Stimulated activated CD4-positive, alpha-beta T cell treated with anti-CD3 and anti-CD28 coated beads, Interleukin-2, amount 100 ng/mL, for 24 hours (primary cell): ENCODE results near the gene AOC3.
"Not testable (repeated sequence)": the region's sequence is repeated elsewhere in the genome, so short reads cannot be mapped to it uniquely, and the experiment has no call there.

Experiments used
- DNase-seq, 2 donors: peaks; one replicate each; pipeline ENCODE4 v3.0.0-alpha.2; 2020

AOC3 gene

DNA sequence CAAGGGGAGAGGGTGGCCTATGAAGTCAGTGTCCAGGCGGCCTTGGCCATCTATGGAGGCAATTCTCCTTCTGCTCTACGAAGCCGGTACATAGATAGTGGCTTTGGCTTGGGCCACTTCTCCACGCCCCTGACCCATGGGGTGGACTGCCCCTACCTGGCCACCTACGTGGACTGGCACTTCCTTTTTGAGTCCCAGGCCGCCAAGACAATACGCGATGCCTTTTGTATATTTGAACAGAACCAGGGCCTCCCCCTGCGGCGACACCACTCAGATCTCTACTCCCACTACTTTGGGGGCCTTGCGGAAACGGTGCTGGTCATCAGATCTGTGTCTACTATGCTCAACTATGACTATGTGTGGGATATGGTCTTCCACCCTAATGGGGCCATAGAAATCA is 17.3 kb downstream of the AOC3 start:
- no peak for DNase-seq

DNA sequence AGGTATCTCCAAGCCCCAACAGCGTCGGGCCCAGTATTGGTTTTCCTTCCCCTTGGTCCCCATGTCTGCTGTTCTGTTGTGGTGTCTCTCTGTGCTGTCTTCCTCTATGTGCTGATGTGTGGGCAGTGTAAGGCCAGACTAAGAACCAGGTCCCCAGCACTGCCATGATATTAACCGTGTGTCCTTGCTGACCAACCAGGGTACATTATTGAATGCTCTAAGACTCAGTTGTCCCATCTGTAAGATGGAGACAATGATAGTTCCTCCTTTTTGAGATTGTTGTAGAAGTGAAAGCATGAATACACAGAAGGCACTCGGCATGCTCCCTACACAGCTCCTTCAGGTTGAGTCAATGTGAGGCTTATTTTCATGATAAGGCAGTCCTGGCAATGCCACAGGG is 20.6 kb downstream of the AOC3 start:
- no peak for DNase-seq

DNA sequence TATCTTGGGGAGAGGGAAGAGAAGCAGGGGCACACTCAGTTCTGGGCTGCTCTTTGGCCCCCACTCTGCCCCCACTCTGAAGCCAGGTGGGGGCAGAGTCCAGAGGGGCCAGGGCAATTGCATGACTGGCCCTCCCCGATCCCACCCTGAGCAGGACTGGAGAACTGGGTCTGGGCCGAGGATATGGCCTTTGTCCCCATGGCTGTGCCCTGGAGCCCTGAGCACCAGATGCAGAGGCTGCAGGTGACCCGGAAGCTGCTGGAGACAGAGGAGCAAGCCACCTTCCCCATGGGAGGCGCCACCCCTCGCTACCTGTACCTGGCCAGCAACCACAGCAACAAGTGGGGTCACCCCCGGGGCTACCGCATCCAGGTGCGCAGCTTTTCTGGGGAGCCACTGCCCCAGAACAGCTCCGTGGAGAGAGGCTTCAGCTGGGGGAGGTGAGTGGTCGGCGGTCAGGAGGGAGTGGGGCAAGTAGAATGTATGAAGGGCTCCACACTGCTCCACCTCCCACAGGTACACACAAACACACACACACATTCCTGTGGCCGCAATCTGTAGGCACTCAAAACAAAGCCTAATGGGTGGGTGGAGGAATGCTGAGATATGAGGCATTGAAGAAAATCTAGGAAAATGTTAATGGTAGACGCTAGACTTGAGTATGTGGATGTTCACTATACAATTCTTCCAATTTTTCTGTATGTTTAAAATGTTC is 21.4 kb downstream of the AOC3 start:
- no peak for DNase-seq

DNA sequence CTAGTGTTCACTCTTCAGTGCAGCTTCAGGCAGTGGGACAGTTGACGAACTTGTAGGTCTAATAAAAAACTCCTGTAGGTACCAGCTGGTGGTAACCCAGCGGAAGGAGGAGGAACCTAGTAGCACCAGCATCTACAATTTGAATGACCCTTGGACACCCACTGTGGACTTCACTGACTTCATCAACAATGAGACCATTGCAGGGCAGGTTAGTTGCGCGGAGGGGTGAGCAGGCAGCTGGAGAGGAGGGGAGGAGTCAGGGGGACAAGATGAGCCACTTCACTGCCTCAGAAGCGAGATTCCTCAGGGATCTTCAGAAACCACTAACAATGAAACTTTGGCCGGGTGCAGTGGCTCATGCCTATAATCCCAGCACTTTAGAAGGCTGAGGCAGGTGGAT is 22.3 kb downstream of the AOC3 start:
- no peak for DNase-seq

DNA sequence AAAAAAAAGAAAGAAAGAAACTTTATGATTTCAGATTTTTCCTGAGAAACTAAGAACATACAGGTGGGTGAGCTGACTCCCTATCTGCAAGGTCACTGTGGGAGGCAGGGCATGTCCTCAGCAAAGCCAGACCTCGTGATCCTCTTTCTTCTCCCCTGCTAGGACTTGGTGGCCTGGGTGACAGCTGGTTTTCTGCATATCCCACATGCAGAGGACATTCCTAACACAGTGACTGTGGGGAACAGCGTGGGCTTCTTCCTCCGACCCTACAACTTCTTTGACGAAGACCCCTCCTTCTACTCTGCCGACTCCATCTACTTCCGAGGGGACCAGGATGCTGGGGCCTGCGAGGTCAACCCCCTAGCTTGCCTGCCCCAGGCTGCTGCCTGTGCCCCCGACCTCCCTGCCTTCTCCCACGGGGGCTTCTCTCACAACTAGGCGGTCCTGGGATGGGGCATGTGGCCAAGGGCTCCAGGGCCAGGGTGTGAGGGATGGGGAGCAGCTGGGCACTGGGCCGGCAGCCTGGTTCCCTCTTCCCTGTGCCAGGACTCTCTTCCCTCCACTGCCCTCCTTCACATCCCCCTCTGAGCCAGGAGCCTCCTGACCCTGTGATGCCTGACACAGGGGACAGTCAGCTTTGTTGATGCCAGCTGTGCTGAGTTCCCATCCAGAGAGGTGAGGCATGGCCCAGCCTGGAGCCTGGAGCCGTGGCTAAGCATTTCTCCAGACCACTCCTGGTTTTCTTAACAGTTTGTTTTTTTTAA is 23.1 kb downstream of the AOC3 start:
- not testable (repeated sequence) for DNase-seq

DNA sequence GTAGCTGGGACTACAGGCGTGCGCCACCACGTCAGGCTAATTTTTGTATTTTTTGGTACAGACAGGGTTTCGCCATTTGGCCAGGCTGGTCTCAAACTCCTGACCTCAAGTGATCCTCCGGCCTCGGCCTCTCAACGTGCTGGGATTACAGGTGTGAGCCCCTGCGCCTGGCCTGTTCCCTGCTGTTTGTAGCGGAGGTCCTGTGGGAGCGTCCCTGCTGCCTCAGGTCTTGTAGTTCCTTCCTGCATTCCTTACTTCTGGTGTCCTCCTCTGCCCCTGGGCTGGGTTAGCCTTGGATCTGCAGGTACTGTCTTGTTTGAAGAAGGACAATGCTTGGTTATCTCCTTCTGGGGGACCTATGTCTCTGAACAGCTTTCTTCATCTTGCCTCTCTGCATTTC is 26.0 kb downstream of the AOC3 start:
- DNase-seq: no peak

DNA sequence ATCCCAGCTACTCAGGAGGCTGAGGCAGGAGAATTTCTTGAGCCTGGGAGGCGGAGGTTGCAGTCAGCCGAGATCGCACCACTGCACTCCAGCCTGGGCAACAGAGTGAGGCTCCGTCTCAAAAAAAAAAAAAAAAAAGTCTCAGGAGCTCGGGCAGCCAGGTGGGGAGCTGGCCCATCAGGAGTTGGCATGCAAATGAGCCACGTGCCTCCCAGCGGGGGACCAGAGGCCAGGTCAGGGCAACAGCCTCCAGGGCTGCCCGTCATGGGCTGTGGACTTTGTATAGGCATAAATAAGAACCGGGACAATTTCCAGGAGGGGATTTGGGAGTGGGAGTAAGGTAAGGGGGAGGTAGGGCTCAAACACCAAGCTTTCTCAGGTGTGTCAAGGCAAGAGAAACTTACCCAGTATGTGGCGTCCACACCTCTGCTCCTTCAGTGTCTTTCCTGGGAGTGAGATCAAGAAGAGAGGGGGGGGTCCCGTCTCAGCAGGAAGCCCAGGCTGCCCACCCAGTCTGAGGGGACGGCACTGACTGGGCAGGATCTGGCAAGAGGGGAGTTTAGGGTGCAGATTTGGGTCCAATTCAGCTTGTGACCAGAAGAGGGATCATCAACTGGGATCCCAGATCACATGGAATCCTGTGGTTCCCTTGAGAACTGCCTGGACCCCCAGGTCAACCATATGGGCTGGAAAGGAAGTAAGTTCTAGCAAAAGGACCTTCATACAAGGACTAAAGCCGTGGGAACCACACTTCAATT is 27.3 kb downstream of the AOC3 start:
- no peak for DNase-seq

DNA sequence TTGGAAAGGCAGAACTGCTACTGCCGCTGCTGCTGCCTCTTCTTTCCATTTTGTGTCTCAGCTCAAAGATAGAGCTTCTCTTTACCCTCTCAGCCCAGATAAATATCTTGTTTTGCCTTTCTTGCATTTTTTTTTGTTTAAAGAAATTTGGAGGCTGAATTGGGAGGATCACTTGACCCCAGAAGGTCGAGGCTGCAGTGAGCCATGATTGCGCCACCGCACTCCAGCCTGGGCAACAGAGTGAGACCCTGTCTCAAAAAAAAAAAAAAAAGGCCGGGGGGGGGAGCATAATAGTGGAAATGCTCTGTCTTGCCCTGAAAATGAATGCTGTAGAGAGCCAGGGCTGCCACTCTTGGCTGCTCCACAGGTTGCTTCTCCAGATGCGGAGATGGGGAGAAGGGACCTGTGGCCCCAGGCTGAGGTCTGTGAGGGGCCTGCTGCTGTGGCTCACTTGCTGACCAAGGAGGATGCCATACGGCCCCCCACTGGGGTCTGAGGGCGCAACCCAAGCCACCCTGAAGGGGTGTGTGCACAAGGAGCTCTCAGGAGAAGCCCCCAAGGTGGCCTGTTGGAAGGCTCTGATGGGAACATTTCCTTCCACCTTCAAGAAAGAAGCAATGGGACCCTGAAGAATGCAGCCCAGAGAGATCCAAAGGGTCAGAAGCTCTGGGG is 28.1 kb downstream of the AOC3 start:
- DNase-seq: no peak

DNA sequence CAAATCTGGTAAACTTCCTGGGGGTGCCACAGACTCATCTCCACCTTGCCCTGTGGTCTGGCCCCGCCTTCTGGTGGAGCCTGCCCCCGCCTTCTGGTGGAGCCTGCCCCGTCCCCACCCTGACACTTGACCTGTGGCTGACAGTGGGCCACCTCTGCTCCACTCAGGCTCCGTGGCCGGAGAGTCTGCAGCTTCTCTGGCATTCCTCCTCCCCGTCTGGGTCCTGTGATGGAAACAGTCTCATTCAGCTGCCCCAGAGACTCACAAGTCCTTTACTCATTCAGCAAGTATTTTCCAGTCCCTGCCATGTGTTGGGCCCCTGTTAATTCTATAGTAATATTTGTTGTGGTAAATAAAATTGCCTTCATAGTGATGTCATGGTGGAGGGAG is 28.6 kb downstream of the AOC3 start:
- DNase-seq: no peak

DNA sequence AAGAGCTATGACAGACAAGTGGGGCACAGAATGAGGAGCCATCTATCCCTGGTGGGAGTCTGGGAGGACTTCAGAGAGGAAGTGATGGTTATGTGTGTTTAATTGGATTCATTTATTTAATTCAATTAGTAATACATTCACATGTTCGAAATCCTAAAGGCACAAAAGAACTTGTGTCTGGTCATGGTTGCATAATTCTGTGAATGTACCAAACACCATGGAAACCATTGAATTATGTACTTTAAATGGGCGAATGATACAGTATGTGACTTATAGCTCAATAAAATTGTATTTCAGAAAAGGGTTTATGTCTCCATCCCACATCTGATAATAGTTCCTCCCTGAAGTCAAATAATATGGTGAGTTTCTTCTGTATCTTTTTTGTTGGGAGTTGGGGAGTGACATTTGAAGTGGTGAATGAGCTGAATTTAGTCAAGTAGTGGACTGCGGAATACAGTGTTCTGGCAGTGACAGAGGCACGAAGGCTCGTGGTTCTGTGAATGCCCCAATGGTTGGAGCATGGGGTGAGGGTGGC is 29.8 kb downstream of the AOC3 start:
- DNase-seq: no peak

DNA sequence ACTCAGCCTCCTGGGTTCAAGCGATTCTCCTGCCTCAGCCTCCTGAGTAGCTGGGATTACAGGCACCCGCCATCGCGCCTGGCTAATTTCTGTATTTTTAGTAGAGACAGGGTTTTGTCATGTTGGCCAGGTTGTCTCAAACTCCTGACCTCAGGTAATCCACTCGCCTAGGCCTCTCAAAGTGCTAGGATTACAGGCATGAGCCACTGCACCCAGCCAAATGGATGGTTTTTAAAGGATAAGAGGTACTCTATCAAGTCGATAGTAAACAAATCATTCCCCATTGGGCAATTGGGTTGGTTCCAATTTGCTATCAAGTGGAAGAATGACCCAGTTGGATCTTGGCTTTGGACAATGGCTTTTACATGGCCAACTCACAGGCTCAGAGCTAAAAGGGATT is 30.7 kb downstream of the AOC3 start:
- not testable (repeated sequence) for DNase-seq

DNA sequence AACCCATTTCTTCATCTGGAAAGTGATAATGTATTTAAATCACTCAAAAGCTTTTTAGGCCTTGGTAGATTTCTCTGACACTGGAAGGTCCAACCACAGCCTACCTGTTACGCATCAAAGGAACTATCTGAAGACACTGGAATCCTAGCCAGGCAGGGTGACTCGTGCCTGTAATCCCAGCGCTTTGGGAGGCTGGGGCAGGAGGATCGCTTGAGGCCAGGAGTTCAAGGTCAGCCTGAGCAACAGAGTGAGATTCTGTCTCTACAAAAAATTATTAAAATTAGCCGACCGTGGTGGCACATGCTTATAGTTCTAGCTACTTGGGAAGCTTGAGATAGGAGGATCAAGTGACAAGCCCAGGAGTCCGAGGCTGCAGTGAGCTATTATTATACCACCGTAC is 31.2 kb downstream of the AOC3 start:
- DNase-seq: no peak

DNA sequence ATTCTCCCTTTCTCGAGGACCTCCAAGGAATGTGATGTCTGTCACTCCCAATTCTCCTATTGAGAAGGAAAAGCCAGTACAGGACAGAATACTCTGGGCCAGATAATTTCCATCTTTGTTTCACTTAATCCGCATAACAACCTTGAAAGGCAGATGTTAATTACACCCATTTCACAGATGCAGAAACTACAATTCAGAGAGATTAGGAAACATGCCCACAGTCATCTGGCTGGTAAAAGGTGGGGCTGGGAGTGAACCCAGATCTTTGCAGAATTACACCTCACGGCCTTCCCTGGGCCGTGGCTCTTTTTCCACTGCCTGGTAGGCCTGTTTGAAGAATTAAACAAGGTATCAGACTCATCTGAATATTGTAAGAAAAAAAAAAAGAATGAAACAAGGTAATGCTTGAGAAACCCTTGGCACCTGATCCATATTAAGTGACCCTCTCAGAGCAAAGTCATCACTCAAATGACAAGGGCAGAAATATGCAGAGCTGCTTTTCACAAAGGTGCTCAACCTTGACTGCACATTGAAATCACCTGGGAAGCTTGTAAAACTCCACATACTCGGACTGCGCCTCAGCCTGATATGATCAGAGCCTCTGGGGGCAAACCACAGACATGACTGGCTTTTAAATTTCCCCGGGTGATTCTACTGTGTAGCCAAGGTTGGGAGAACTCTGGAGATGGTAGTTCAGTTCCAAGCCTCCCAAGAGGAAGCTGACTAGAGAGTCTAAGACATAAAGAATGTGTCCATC is 33.0 kb downstream of the AOC3 start:
- DNase-seq: no peak

DNA sequence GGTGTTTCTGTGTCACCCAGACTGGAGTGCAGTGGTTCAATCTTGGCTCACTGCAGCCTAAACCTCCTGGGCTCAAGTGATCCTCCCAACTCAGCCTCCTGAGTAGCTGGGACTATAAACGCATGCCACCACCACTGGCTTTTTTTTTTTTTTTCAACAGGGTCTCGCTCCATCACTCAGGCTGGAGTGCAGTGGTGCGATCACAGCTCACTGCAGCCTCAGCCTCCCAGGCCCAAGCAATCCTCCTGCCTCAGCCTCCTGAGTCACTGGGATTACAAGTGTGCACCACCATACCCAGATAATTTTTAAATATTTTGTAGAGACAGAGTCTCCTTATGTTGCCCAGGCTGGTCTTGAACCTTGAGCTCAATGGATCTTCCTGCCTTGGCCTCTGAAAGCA is 34.8 kb downstream of the AOC3 start:
- DNase-seq: not testable (repeated sequence)

DNA sequence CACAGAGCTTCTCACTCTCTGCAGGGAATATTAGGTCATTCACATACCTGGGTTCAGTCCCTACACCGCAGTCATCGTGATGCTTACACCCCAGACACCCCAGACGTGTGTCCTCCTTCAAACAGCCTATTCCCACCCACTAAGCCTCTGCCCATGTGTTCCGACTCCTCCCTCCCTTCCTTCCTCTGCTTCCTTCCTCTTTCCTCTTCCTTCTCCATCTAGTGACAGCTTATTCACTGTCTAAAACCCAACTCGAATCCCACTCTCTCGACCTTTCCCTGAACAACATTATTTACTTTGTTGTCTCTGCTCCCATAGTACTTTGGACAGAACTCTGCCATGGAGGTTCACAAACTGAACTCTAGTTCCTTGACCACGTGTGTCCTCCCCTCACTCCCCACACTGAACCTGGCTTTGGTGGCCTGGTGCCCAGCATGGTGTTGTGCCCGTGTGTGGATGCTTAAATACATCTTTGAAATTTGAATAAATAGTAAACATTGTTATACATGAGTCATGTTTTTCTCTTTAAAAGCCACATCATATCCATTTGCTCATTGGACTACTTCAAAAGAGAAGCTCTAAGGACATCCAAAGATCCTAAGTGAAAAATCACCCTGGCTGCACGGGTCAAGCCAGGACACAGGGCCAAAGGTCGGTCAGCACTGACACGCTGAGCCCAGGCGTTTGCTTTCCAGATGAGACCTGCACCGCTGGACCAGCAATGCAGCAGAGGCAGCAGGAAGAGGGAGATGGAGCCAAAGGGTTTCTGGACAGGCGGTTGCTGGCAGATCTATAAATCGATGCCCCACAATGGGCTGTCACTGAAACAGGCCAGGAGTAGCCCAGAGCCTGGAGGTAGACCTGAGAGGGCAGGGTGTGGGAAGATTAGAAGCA is 35.5 kb downstream of the AOC3 start:
- DNase-seq: no peak

DNA sequence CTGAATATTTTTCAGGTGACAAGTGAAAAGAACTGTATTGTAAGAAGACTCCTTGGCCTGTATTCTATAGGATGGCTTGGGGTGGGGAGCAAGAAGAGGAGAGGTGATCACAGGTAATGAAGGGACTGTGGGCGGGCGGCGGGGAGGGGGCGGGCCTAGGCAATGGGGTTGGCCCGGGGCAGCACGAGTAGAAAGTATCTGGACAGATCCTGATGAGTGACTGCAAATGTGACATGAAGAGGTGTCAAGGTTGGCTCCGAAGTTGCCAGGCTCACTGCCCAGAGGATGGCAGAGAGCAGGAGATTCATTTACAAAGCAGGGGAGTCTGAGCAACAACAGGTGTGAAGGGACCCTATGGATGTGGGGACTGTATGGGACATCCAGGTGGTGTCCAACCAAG is 38.8 kb downstream of the AOC3 start:
- DNase-seq: no peak

DNA sequence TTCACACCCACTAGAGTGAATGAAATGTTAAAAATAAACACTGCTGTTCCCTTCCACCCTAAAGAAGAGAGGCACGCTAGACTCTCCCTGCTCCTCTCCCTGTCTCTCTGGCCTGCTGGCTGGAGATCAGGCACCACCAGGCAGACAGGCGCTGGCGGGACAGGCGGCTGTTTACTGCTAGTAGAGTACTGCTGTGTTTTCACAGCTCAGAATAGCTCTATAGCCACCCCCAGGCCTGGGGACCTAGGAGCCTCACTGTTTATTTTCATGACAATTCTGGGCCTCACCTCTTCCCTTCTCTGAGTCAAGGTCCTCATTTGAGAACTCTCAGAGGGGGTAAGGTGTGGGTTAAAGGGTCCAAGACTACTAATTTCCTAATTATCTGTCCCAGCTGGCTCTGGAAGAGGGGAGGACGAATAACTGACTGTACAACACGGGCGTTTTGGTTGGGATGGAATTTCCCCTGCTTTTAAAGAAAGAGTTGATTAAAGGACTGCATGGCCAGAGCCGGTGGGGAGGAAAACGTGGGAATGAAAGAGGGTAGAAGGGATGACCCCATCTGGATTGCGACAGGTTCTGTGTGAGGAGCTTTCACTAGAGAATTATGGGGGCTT is 40.6 kb downstream of the AOC3 start:
- no peak for DNase-seq

DNA sequence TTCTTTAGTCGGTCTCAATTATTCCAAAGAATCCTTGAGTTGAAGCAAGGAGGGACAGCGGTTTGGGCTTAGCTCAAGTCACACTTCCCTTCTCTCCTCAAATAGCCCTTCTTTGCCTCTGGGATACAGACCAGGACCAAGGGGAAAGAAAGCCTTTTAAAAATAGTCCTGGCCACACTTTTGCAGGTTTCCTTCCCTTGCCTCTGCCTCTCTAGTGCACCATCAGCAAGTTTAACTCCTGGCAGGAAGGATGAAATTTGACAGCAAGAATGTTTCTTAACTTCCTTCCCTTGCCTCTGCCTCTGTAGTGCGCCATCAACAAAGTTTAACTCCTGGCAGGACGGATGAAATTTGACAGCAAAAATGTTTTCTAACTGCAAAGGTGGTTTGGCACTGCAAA is 42.4 kb downstream of the AOC3 start:
- no peak for DNase-seq

DNA sequence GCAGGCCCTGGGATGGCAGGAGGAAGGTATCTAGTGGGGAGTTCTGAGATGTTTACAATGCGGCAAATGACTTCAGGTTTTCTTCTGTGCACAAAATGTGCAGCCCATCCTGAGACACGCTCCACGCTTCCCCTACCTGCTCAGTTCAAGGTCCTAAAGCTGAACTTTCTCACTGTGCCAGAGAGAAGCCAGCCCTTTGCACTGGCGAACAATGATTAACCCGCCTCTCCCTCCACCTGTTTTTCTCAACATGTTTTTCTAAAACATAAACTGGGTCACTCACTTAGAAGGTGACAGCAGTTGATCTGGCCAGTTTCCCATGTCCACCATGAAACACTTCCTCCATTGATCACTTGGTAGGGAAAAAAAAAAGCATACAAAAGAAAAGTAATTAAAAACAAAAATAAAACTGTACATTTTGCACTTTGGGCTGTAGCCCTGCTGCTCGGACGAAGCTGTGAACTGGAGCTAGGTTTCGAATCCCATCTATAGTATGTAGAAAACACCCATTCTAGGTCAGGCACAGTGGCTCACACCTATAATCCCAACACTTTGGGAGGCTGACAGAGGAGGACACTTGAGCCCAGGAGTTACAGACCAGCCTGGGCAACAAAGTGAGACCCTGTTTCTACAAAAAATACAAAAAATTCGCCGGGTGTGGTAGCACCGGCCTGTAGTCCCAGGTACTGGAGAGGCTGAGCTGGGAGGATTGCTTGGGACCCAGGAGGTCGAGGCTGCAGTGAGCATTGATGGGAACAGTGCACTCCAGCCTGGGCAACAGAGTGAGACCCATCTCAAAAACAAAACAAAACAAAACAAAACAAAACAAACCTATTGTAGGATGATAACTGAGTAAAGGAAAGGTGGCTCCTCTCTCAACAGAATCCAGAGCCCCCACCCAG is 43.5 kb downstream of the AOC3 start:
- no peak for DNase-seq

DNA sequence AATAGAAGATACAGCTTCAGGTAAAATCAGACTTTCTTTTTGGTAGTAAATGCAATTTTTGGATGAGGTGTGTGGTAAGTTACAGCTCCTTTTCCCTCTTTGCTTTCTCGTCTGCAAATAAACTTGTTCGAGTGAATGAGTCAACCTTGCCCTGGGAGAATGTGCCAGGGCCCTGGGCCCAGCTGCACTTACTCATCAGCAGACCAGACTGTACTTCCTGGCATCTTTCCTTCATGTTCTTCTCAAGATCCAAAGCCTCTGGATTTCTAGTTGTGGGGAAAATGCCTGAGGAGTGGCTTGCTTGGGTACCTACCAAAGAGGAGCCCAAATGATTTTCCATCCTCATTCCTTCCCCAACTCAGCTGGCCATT is 44.2 kb downstream of the AOC3 start:
- no peak for DNase-seq
